Kidney epithelial cell (primary cell): ENCODE results near the gene MYD88. TPM values are rescaled to one million over a fixed set of nuclear protein-coding genes. Genes with fewer than 3 reads are reported as not detected.
A peak's percentile ranks its signal among the peaks of the same experiment; 100 is the strongest.

Source experiments
- DNase-seq: peaks from one replicate; pipeline ENCODE4 v3.0.0-alpha.2; 2010; ENCODE audit warnings: low read depth
- H3K27me3 ChIP-seq: 2 replicates; pipeline ENCODE4 v1.6.0; 2011; ENCODE audit warnings: low read length; ENCODE audit not compliant: control insufficient read depth, insufficient read depth
- H3K36me3 ChIP-seq: 2 replicates; pipeline ENCODE4 v1.5.1; 2011; ENCODE audit warnings: low read length; ENCODE audit not compliant: control insufficient read depth, insufficient read depth
- H3K4me3 ChIP-seq: 2 replicates; pipeline ENCODE4 v1.5.1; 2011; ENCODE audit warnings: low read depth, mild to moderate bottlenecking, control low read depth, low read length
- total RNA-seq: library from RNA; depleted of rRNA; stranded (reverse); fragments of >200 nt; gene quantifications from 2 replicates; pipeline ENCODE4 v1.2.3, GENCODE V29; 2015
- TF ChIP-seq, protein P1 (sequence below): IDR thresholded peaks from 2 replicates; pipeline ENCODE4 v1.5.1; 2011; ENCODE audit warnings: mild to moderate bottlenecking, moderate library complexity, low read length, control low read depth, inconsistent platforms; ENCODE audit not compliant: insufficient read depth, poor library complexity, severe bottlenecking

The MYD88 gene
- total RNA-seq, 1 donor from 2014 or later = 36.5 TPM

DNA sequence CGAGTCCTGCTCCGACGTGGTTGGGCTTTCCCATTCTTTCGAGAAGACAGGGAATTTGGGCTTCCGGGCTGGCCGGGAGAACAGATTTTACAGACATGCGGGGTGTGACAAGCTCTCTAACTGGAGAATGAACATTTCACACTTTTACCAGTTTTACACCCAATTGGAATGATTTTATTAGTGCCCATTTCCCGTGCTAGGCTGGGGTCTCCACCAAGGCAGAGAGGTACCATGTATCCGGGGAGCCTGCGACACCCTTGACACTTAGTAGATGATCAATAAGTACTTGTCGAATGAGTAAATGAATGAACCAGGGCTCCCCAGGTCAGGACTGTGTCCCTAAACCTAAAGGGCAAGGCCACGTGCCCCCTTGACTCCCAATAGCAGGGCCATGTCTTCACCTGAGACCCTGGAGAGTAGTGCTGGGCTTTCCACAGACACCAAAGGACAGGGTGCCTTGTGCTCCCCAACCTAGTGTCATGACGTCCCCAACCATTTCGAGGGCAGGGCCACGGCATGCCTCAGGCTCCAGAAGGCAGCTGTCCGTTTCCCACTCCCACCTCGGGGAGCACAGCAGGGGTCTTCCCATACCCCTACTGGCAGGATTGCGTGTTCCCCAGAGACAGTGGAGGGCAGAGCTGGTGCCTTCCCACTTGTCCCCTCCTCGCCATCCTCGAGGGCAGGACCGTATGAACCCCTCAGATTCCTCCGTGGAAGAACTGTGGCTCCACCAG lies 679 bp upstream of the MYD88 start:
- Histone ChIP-seq H3K36me3 (no peaks in the 10 kb centered on the region), H3K27me3 (no peaks in the 10 kb centered on the region), H3K4me3 (peak overlapping the region; percentile 78)
- TF ChIP-seq, protein P1, sequence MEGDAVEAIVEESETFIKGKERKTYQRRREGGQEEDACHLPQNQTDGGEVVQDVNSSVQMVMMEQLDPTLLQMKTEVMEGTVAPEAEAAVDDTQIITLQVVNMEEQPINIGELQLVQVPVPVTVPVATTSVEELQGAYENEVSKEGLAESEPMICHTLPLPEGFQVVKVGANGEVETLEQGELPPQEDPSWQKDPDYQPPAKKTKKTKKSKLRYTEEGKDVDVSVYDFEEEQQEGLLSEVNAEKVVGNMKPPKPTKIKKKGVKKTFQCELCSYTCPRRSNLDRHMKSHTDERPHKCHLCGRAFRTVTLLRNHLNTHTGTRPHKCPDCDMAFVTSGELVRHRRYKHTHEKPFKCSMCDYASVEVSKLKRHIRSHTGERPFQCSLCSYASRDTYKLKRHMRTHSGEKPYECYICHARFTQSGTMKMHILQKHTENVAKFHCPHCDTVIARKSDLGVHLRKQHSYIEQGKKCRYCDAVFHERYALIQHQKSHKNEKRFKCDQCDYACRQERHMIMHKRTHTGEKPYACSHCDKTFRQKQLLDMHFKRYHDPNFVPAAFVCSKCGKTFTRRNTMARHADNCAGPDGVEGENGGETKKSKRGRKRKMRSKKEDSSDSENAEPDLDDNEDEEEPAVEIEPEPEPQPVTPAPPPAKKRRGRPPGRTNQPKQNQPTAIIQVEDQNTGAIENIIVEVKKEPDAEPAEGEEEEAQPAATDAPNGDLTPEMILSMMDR = no peak
- no peak for DNase-seq

- Histone ChIP-seq H3K27me3 (no peaks in the 10 kb centered on the region), H3K36me3 (no peaks in the 10 kb centered on the region), H3K4me3 (peak overlapping the region; percentile 78)
- TF ChIP-seq, protein P1 = no peak
- no peak for DNase-seq
Measured at GRCh38 chr3:38139191-38139590, 730 bp downstream of the MYD88 start.

DNA sequence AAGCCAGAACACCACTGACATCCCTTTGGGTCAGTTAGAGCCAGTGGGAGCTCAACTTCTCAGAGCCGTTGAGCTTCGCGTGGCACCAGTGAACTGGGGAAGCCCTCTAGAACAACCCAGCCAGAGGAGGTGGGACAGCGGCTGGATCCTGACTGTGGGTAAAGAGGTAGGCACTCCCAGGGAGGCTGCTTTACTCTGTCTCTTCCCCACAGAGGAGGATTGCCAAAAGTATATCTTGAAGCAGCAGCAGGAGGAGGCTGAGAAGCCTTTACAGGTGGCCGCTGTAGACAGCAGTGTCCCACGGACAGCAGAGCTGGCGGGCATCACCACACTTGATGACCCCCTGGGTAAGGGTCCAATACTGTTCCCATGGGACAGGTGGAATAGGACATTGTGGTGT lies 1.2 kb downstream of the MYD88 start:
- TF ChIP-seq, protein P1 = no peak
- Histone ChIP-seq H3K4me3 (peak overlapping the region; percentile 78), H3K36me3 (no peaks in the 10 kb centered on the region), H3K27me3 (no peaks in the 10 kb centered on the region)
- DNase-seq = no peak

DNA sequence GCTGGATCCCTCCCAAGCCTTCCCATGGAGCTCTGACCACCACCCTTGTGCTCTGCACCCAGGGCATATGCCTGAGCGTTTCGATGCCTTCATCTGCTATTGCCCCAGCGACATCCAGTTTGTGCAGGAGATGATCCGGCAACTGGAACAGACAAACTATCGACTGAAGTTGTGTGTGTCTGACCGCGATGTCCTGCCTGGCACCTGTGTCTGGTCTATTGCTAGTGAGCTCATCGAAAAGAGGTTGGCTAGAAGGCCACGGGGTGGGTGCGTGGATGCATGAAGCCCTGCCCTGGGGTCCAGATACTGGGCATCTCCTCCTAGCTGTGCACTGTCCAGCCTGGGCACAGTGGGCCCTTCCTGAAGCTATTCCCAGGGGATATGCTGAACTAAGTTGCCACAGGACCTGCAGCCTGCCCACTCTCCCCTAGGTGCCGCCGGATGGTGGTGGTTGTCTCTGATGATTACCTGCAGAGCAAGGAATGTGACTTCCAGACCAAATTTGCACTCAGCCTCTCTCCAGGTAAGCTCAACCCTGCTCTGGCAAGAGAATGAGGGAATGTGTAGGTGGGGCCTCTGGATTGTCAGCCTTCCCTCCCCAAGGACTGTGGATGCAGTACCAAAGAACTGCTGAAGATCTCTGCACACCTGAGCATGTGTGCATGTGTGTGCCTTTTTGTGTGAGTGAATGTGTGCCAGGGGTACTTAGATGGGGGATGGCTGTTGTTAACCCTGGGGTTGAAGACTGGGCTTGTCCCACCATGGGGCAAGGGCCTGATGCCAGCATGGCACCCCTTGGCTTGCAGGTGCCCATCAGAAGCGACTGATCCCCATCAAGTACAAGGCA lies 2.1 kb downstream of the MYD88 start:
- H3K36me3 ChIP-seq = no peaks in the 10 kb centered on the region
- H3K4me3 ChIP-seq = no peak overlapping the region
- TF ChIP-seq, protein P1 = no peak

GRCh38 chr3:38141173-38141951 lies 2.9 kb downstream of the MYD88 start:
- no peak overlapping the region for H3K4me3 ChIP-seq

More for the DNA sequence above, 2.1 kb downstream of the MYD88 start:
- H3K27me3 ChIP-seq = no peaks in the 10 kb centered on the region
- DNase-seq = no peak

More at GRCh38 chr3:38141173-38141951, 2.9 kb downstream of the MYD88 start:
- no peak for DNase-seq
- H3K36me3 ChIP-seq = no peaks in the 10 kb centered on the region
- H3K27me3 ChIP-seq = no peaks in the 10 kb centered on the region
- TF ChIP-seq, protein P1 = no peak
